ENCODE results near the gene PPP1R37.

PPP1R37 gene

GRCh38 chr19:45149129-45149528 lies 56.1 kb downstream of the PPP1R37 start:
- no peak overlapping the region for H3K4me3 ChIP-seq (ENCODE audit: low read depth, low read length)
- no peak for TF ChIP-seq CTCF (IDR thresholded peaks at IDR 0.05; ENCODE audit: borderline replicate concordance, insufficient read depth, low read depth, low read length)

GRCh38 chr19:45150180-45150579 lies 57.2 kb downstream of the PPP1R37 start:
- H3K4me3 ChIP-seq (ENCODE audit: low read depth, low read length) = no peak overlapping the region
- TF ChIP-seq CTCF (IDR thresholded peaks at IDR 0.05; ENCODE audit: borderline replicate concordance, insufficient read depth, low read depth, low read length) = no peak

GRCh38 chr19:45150751-45151281 lies 57.8 kb downstream of the PPP1R37 start:
- TF ChIP-seq CTCF (IDR thresholded peaks at IDR 0.05; ENCODE audit: borderline replicate concordance, insufficient read depth, low read depth, low read length) = no peak
- no peak overlapping the region for H3K4me3 ChIP-seq (ENCODE audit: low read depth, low read length)

GRCh38 chr19:45151320-45151719 lies 58.3 kb downstream of the PPP1R37 start:
- no peak overlapping the region for H3K4me3 ChIP-seq (ENCODE audit: low read depth, low read length)
- no peak for TF ChIP-seq CTCF (IDR thresholded peaks at IDR 0.05; ENCODE audit: borderline replicate concordance, insufficient read depth, low read depth, low read length)

GRCh38 chr19:45151821-45152503 lies 59.0 kb downstream of the PPP1R37 start:
- no peak for TF ChIP-seq CTCF (IDR thresholded peaks at IDR 0.05; ENCODE audit: borderline replicate concordance, insufficient read depth, low read depth, low read length)
- H3K4me3 ChIP-seq (ENCODE audit: low read depth, low read length) = no peak overlapping the region

GRCh38 chr19:45152504-45153338 lies 59.7 kb downstream of the PPP1R37 start:
- no peak overlapping the region for H3K4me3 ChIP-seq (ENCODE audit: low read depth, low read length)

More at GRCh38 chr19:45152504-45153338, 59.7 kb downstream of the PPP1R37 start:
- no peak for TF ChIP-seq CTCF (IDR thresholded peaks at IDR 0.05; ENCODE audit: borderline replicate concordance, insufficient read depth, low read depth, low read length)
